SH-SY5Y (cell line): ENCODE measurements around the gene DOK4.

Source experiments
- GATA2 ChIP-seq: IDR thresholded peaks from 2 replicates; pipeline ENCODE4 v1.6.1; 2011; ENCODE audit warnings: mild to moderate bottlenecking, low read depth, low read length
- GATA3 ChIP-seq: IDR thresholded peaks from 2 replicates; pipeline ENCODE4 v1.6.1; 2011; ENCODE audit warnings: low read depth, mild to moderate bottlenecking, low read length, moderate library complexity

DNA sequence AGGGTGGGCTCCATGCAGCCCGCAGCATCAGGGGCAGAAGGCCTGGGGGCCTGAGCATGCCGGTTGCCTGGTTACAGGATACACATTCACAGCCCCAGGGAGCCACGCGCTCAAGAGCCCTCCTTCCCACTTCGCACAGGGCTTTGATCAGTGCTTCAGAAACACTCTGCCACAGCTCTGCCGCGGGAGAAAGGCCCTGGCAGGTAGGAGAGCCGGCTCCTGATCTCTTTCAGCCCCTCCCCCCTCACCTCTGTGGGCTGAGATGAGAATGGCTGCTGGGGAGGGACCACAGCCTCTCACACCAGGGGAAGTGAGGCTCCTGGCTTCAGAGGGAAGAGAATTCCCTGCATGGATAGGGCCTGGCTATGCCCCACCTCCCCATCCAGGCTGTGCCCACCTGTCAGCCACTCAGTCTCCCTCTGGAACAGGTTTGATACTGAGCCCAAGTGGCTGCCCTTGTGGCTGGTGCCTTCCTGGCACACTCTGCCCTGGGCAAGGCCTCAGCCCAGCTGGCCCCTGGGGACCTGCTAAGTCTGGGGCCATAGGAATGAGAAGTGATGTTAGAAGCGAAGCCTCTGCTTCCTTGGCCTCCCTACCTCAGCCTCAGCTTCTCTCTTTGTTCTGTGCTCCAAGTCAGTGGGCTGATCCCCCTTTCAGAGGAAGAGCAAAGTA is 8.6 kb downstream of the DOK4 start:
- no peak for TF ChIP-seq GATA3
- TF ChIP-seq GATA2, result no peak
